Fibroblast of villous mesenchyme (primary cell): Measurements from ENCODE around the gene DST. TPM values are rescaled to one million over a fixed set of nuclear protein-coding genes. Genes with fewer than 3 reads are reported as not detected.

Experiments
- DNase-seq: peaks from one replicate; pipeline ENCODE4 v3.0.0-alpha.2; 2010; ENCODE audit warnings: low read depth
- H3K4me3 ChIP-seq: 2 replicates; pipeline ENCODE4 v1.5.1; 2011; ENCODE audit warnings: low read depth, mild to moderate bottlenecking, low read length
- CTCF ChIP-seq: IDR thresholded peaks from 2 replicates; pipeline ENCODE4 v1.5.1; 2012; ENCODE audit warnings: low read depth, mild to moderate bottlenecking, low read length; ENCODE audit not compliant: insufficient read depth
- total RNA-seq: library from RNA; depleted of rRNA; stranded (reverse); fragments of >200 nt; gene quantifications from 2 replicates; pipeline ENCODE4 v1.2.3, GENCODE V29; 2012

Gene DST
- total RNA-seq, 1 donor, result 509 TPM

DNA sequence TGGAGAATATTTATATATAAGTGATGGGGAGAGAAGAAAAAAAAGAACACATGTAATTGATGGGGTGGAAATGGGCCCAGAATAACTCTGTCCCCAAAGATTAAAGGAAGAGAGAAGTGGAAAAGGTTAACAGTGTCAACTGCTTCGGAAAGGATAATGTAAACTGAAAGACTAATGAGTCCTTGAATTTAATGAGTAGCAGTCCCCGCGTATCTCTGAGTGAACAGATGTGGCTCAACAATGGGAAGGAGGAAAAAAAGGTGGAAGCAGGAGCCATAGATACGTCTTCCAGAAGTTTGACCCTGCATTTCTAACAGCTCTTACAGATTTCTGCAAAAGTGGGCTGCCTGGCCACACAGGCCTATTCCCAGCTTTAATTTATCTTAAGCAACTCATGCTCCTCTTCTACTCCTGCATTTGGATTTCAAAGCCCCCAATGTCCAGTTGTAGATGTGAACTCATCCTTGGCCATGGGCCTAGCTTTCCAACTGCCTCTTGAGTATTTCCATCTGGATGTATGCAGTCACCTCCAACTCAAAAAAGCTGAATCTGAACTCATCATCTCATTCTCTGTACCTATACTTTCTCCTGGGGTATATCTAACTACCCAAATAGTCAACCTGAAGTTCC is 61.3 kb downstream of the DST start:
- no peak for TF ChIP-seq CTCF
- no peak overlapping the region for H3K4me3 ChIP-seq
- no peak for DNase-seq

DNA sequence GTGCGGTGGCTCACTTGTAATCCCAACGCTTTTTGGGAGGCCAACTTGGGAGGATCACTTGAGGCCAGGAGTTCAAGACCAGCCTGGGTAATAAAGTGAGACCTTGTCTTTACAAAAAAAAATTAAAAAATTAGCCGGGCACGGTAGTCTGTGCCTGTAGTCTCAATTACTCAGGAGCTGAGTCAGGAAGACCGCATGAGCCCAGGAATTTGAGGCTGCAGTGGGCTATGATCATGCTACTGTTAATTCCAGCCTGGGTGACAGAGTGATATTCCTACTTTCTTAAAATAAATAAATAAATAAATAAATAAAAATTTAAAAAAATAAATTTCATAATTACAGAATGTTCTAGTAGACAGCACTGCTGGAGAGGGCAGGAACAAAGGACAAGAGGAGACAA is 62.4 kb downstream of the DST start:
- no peak overlapping the region for H3K4me3 ChIP-seq
- DNase-seq, result no peak
- TF ChIP-seq CTCF, result no peak

DNA sequence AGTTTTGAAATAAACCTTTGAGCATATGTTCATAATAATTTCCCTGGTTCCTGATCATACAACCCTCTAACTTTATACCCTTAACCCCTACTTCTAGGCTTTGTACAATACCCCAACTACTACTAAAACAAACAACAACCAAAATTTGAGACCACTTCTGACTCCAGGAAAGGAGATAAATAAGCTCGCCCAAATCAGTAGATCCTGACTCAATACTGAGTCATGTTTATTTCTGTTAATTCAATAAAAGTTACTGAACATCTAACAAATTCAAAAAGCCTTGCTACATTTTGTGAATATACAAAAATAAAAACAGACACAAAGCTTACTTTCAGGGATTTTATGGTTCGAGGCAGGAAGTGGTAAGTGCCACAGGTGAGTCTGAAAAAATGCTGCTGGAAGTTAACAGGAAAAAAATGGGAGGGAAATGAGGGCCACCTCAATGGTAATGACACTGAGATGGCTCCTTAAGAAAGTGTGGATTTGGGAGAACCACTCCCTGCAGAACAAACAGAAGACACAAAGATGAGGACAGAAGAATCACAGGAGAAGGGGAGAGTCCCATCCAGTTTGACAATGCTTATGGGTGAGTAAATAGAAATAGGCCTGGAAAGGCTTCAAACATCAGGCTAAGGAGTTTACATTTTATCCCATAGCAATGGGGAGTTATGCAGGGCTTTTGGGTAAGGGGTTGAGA is 63.4 kb downstream of the DST start:
- H3K4me3 ChIP-seq, result no peak overlapping the region
- no peak for DNase-seq
- no peak for TF ChIP-seq CTCF

DNA sequence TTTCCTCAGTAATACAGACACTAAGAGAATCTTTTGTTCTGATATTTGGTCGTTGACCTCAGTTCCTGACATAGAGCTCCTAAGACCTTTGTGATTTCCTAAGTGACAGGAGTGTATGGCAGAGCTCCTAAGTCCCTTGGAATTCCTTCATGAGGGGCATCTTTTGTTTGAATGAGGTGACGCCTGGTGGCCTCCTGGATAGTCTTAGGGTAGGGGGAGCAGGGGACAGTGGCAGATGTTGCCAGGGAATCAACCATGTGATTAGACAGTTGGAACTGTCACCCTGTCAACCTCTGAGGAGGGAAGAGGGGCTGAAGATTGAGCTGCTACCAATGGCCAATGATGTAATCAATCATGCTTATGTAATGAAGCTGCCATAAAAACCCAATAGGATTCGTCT is 67.0 kb downstream of the DST start:
- no peak overlapping the region for H3K4me3 ChIP-seq
- DNase-seq, result no peak
- TF ChIP-seq CTCF, result no peak

- TF ChIP-seq CTCF, result no peak
- no peak overlapping the region for H3K4me3 ChIP-seq
- no peak for DNase-seq
Measured at GRCh38 chr6:56574292-56574691, 68.4 kb downstream of the DST start.

DNA sequence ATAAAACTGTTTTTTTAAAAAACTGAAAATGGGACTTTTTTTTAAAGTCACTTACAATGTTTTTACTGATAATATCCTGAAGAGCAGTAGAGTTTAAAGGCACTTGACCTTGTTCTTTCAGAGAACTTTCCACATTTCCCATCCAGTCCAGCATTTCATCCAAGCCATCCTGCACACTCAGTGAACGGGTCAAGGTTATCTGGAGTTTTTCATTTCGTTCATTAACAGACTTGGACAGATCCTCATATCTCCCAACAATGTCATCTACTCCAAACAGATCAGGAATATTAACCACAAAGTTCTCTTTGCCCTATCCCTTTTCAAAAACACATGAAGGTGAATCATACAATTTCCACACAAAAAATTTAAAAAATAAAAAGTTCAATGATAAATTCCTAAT is 69.1 kb downstream of the DST start:
- peak; percentile 58 for DNase-seq
- TF ChIP-seq CTCF, result no peak
- no peak overlapping the region for H3K4me3 ChIP-seq
